ENCODE data around the gene WDR7. TPM values are rescaled to one million over a fixed set of nuclear protein-coding genes. Genes with fewer than 3 reads are reported as not detected.

WDR7 gene
- total RNA-seq, 2 donors from 2014 or later: 19.7 to 29.0 TPM

DNA sequence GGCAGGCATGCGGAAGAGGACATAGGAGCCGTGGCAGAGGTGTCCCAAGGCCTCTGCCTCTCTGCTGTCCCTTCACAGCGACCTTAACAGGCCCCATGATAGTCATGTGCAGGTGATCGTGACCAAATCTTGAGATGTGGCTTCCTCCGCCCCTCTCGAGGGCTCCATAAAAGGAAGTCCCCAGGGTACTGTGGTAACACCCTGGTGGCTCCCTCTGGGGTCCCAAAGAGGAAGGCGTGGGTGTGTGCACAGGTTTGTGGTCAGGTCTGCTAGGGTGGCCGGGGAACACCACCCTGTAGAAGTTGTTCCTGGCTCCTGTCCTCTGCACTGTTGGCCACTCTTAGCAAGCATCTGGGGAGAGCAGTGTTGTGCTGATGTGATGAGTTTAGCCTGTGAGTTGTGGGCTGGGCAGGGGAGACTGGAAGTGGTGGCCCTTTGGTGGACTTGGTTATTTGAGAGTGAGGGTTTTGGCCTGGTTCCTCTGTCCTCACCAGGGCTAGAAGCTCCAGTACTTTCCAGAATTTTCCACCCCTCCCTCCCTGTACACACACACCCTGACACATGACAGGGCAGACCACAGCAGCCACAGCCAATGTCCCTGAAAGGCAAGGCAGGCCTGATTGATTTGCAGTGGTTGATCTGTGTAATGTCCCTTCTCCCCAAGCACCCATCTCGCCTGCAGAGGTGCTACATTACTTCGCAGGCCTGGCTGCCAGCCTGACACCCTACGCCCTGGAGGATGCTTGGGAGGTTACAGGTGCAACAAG, 426.8 kb downstream of the WDR7 start:
- Histone ChIP-seq H3K36me3 (no peaks in the 10 kb centered on the region), H3K9me3 (no peaks in the 10 kb centered on the region), H3K4me1 (replicated peaks) (no peaks in the 10 kb centered on the region), H3K4me3 (no peak overlapping the region), H3K27me3 (replicated peaks; ENCODE audit: insufficient read depth) (no peaks in the 10 kb centered on the region), H3K27ac (no peak overlapping the region)
- WGBS: 75% methylated on average over 11 of the region's 11 CpGs
- no peak for DNase-seq (ENCODE audit: low spot score)
- TF ChIP-seq, protein P1, sequence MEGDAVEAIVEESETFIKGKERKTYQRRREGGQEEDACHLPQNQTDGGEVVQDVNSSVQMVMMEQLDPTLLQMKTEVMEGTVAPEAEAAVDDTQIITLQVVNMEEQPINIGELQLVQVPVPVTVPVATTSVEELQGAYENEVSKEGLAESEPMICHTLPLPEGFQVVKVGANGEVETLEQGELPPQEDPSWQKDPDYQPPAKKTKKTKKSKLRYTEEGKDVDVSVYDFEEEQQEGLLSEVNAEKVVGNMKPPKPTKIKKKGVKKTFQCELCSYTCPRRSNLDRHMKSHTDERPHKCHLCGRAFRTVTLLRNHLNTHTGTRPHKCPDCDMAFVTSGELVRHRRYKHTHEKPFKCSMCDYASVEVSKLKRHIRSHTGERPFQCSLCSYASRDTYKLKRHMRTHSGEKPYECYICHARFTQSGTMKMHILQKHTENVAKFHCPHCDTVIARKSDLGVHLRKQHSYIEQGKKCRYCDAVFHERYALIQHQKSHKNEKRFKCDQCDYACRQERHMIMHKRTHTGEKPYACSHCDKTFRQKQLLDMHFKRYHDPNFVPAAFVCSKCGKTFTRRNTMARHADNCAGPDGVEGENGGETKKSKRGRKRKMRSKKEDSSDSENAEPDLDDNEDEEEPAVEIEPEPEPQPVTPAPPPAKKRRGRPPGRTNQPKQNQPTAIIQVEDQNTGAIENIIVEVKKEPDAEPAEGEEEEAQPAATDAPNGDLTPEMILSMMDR (IDR thresholded peaks at IDR 0.05): no peak
- TF ChIP-seq POLR2AphosphoS5 (IDR thresholded peaks at IDR 0.05) (no peak), POLR2A (IDR thresholded peaks at IDR 0.05) (no peak)
- intact Hi-C loops (cut with DNase I): no loop called here

DNA sequence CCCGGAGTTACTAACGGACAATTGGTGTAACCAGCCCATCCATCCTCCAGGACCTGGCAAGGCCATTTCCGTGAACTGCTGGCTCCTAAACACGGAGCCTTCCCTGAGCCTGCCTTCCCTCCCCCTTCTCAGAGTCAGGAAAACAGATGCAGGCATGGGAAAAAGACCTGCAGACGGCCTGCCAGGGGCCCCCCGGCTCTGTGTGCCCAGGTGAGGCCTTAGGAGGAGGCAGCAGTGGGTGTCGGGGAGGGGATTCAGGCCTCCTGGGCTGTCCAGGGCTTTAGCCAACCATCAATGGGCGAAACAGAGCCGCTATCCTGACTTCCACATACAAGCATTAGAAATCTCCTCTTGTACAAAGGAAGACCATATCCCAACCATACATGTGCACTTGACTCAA, 427.5 kb downstream of the WDR7 start:
- no peaks in the 10 kb centered on the region for H3K36me3 ChIP-seq
- TF ChIP-seq POLR2AphosphoS5 (IDR thresholded peaks at IDR 0.05): no peak
- TF ChIP-seq POLR2A (IDR thresholded peaks at IDR 0.05): no peak
- TF ChIP-seq, protein P1 (IDR thresholded peaks at IDR 0.05): no peak
- no peaks in the 10 kb centered on the region for H3K4me1 ChIP-seq (replicated peaks)
- H3K27me3 ChIP-seq (replicated peaks; ENCODE audit: insufficient read depth): no peaks in the 10 kb centered on the region
- DNase-seq (ENCODE audit: low spot score): no peak
- H3K9me3 ChIP-seq: no peaks in the 10 kb centered on the region
- H3K27ac ChIP-seq: no peak overlapping the region
- intact Hi-C loops (cut with DNase I): no loop called here
- WGBS: 79% methylated on average over 9 of the region's 9 CpGs
- no peak overlapping the region for H3K4me3 ChIP-seq

DNA sequence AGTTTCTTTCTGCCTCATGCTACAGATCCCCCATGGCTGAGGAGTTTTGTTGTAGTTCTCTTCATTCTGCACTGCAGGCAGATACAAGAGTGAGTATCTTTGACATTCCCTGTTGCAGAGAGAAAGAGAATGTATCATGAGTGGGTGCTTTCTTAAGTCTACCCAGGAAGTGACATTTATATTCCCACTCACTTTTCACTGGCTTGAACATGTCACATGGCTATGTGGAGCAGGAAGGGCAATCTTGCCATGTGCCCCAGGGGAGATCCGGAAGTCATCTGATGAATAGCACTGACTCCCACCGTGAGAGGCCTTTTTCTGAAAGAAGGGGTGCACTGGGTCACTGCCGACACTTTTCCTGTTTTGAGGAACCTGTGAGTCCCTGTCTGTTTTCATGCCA, 429.3 kb downstream of the WDR7 start:
- H3K9me3 ChIP-seq: no peaks in the 10 kb centered on the region
- no peak overlapping the region for H3K27ac ChIP-seq
- H3K4me3 ChIP-seq: no peak overlapping the region
- no peak for DNase-seq (ENCODE audit: low spot score)
- no peaks in the 10 kb centered on the region for H3K36me3 ChIP-seq
- H3K4me1 ChIP-seq (replicated peaks): no peaks in the 10 kb centered on the region
- intact Hi-C loops (cut with DNase I): no loop called here
- 89% methylated on average over 3 of the region's 3 CpGs for WGBS
- no peaks in the 10 kb centered on the region for H3K27me3 ChIP-seq (replicated peaks; ENCODE audit: insufficient read depth)
- TF ChIP-seq POLR2A (IDR thresholded peaks at IDR 0.05) (no peak), POLR2AphosphoS5 (IDR thresholded peaks at IDR 0.05) (no peak)
- TF ChIP-seq, protein P1 (IDR thresholded peaks at IDR 0.05): no peak

DNA sequence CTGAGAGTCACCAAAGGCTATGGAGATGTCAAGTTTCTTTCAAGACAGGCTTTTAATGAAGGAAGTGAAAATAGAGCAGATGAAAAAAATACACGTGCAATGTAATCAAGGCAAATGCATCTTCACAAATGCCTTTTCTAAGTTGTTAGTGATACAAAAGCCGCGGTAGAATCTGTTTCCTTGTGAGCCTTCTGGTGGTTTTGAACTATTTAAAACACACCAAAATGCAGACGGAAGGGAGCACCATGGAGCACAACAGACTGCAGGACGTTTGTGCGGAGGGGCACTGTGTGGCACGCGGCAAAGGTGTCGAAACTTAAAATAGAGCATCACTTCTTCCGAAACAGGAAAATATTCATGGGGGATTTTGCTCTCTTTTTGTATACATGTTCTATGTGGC, 430.7 kb downstream of the WDR7 start:
- no peaks in the 10 kb centered on the region for H3K4me1 ChIP-seq (replicated peaks)
- no peaks in the 10 kb centered on the region for H3K36me3 ChIP-seq
- TF ChIP-seq, protein P1 (IDR thresholded peaks at IDR 0.05): no peak
- TF ChIP-seq POLR2A (IDR thresholded peaks at IDR 0.05) (no peak), POLR2AphosphoS5 (IDR thresholded peaks at IDR 0.05) (no peak)
- DNase-seq (ENCODE audit: low spot score): no peak
- H3K4me3 ChIP-seq: no peak overlapping the region
- no peaks in the 10 kb centered on the region for H3K9me3 ChIP-seq
- no peaks in the 10 kb centered on the region for H3K27me3 ChIP-seq (replicated peaks; ENCODE audit: insufficient read depth)
- intact Hi-C loops (cut with DNase I): no loop called here
- WGBS: 91% methylated on average over 10 of the region's 10 CpGs
- H3K27ac ChIP-seq: no peak overlapping the region

DNA sequence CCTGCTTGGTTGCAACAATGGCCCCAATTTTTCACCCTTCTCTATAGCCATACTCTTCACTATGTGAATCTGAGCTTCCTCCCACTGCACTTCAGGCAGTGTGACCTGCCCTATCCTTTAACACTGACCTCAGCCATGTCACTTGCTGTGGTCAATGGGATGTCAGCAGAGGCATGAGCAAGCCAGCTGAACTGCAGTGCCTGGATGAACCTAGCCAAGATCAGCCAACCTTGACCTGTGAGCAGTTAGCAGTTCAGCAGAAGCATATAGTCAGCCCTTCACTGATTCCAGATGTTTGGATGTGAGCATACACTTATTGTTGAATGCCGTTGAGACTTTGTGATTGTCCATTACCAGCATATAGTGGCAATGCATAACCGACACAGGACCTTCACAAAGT, 432.3 kb downstream of the WDR7 start:
- Histone ChIP-seq H3K27me3 (replicated peaks; ENCODE audit: insufficient read depth) (no peaks in the 10 kb centered on the region), H3K4me3 (no peak overlapping the region), H3K27ac (no peak overlapping the region), H3K4me1 (replicated peaks) (no peaks in the 10 kb centered on the region), H3K9me3 (no peaks in the 10 kb centered on the region), H3K36me3 (no peaks in the 10 kb centered on the region)
- 94% methylated on average over 2 of the region's 2 CpGs for WGBS
- intact Hi-C loops (cut with DNase I): no loop called here
- TF ChIP-seq POLR2AphosphoS5 (IDR thresholded peaks at IDR 0.05) (no peak), POLR2A (IDR thresholded peaks at IDR 0.05) (no peak)
- TF ChIP-seq, protein P1 (IDR thresholded peaks at IDR 0.05): no peak
- no peak for DNase-seq (ENCODE audit: low spot score)

Measured in prostate gland (tissue), 2 donors.